Stimulated activated naive CD4-positive, alpha-beta T cell (primary cell): ENCODE results near the gene TNNI2.
"Not testable (repeated sequence)": the region's sequence is repeated elsewhere in the genome, so short reads cannot be mapped to it uniquely, and the experiment has no call there.

Experiments used
- DNase-seq, 6 experiments: peaks; one replicate each; lab custom pipeline; 2025; lab: John Stamatoyannopoulos, UW

Gene TNNI2

GRCh38 chr11:1838426-1839144 is at the start of gene TNNI2:
TSS of gene TNNI2 (plus strand) at chr11:1838981. CDS start at chr11:1839697, 716 bp downstream.
- no peak for DNase-seq

GRCh38 chr11:1791912-1792311 is 46.9 kb upstream of the TNNI2 start:
- DNase-seq, result no peak

DNA sequence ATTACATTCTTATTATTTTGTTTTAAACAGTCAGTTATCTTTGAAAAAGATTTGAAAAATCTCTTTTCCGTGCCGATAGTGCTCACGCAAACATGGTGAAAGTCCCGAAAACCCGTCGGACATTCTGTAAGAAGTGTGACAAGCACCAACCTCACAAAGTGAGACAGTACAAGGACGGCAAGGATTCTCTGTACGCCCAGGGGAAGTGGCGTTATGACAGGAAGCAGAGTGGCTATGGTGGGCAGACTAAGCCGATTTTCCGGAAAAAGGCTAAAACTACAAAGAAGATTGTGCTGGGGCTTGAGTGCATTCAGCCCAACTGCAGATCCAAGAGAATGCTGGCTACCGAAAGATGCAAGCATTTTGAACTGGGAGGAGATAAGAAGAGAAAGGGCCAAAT is 46.3 kb upstream of the TNNI2 start:
- no peak for DNase-seq

- no peak for DNase-seq
Measured at GRCh38 chr11:1793081-1793480, 45.7 kb upstream of the TNNI2 start.

DNA sequence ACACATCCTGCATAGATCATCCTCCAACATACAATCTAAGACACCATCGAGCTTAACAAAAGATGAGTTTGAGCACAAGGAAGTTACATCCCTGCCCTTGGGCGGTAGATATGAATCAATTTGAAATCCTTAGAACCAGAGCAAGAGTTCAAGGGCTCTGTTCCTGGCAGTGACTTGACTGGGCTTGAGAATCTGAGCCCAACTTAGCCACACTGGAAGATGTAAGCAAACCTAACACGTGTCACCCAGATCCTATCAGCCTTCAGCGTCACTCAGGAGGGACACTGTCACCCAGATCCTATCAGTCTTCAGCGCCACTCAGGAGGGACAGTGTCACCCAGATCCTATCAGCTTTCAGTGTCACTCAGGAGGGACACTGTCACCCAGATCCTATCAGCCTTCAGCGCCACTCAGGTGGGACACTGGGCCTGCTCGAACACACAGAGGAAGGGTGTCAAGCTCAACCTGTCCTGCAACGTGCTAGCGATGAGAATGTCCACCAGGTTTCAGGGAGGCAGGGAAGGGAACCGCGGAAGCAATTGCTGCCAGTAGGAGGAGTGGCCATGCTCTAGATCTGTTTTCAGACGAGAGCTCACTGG is 42.3 kb upstream of the TNNI2 start:
- no peak for DNase-seq

DNA sequence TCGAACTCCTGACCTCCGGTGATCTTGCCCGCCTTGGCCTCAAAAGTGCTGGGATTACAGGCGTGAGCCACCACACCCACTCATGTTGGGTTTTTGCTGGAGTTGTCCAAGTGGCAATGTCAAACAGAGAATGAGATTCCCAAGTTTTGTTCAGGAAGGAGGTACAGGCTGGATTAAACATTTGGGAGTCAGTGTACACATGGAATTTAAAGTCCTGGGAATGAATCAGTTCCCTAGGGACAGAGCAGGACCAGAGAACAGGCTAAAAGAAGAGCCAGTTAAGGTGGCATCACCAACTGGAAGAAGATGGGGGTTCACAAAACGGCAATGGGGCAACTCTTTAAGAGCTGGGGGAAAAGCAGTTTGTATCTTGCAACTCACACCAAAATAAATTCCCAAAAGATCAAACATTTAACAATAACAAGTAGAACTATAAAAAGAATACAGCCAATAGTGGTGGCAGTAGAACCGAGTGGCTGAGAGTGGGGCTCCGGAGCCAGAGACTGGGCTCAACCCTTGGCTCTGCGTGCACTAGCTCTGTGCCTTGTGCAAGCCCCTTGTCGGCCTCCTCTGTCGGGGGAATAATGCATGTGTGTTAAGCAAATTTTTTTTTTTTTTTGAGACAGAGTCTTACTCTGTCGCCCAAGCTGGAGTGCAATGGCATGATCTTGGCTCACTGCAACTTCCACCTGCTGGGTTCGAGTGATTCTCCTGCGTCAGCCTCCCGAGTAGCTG is 41.2 kb upstream of the TNNI2 start:
- DNase-seq, result no peak

DNA sequence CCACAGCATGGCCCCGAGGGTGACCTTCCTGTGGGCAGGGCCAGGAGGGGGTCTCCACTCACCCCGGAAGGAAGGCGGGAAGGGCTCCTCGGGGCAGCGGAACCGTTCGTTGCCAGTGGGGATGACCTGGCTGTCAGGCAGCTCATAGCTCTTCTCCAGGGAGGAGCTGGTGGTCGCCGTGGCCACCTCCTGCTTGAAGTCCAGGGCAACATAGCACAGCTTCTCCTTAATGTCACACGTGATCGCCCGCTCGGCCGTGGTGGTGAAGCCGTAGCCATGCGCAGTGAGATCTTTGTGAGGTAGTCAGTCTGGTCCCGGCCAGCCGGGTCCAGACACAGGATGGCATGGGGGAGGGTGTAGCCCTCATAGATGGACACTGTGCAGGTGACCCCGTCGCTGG is 35.5 kb upstream of the TNNI2 start:
- no peak for DNase-seq

DNA sequence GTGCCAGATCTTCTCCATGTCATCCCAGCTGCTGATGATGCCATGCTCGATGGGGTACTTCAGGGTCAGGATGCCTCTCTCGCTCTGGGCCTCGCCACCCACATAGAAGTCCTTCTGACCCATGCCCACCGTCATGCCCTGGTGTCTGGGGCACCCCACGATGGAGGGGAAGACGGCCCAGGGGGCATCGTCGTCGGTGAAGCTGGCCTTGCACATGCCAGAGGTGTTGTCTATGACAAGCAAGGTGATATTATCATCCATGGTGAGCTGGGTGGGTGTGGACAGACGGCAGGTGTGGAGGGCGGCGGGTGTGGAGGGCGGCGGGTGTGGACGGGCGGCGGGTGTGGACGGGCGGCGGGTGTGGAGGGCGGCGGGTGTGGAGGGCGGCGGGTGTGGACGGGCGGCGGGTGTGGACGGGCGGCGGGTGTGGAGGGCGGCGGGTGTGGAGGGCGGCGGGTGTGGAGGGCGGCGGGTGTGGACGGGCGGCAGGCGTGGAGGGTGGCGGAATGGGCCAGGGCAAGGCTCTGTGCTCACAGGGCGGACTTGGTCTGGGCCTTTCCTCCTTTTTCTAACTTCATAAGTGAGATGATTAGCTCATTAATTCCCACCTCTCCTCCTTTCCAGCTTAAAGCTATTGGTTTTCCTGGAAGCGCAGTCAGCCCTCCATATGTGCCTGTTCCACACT is 34.8 kb upstream of the TNNI2 start:
- DNase-seq, result not testable (repeated sequence)

DNA sequence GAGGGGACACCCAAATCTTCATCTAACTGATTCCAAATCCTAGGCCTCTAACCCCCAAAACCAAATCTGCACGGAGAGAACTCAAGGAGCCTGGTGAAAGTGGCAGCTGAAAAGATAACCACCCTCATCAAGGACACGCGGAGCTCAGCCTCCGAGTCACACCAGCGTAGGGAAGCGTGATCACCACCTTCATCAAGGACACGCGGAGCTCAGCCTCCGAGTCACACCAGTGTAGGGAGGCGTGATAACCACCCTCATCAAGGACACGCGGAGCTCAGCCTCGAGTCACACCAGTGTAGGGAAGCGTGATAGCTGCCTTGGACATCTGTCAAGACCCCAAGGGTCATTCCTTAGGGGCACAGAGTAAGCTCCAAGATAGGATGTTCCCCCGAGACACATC is 33.3 kb upstream of the TNNI2 start:
- DNase-seq, result no peak

DNA sequence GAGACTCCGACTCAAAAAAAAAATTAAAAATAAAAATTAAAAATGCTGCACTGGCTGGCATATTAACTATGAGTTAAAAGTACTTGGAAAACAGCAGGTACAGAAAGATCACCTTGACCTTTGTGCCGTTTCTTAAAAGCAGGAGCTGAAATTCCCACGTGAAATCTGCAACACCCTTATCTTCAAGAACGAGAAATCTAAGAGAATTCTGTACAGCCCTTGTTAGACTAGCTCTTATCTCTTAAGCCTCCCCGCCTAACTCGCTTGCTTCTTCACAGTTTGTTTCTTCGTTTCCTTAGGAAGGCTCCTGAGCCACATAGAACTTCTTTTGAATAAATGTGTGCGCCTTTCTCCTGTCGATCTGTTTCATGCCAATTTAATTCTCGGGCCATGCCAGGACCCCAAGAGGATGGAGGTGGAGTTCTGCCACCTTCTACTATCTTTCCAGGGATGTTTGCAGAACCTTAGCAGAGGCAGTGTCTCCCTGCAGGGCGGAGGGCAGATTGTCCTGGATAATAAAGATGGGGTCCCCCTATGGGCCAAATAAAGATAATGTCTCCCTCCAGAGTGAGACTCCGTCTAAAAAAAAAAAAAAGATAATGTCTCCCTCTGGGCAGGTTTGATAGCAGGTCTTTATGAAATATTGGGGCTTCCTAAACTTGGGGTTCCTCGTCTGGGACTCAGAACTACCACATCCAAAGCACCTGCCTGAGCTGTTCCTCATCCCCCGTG is 31.4 kb upstream of the TNNI2 start:
- DNase-seq, result no peak

GRCh38 chr11:1810761-1811160 is 28.0 kb upstream of the TNNI2 start:
- DNase-seq, result no peak

DNA sequence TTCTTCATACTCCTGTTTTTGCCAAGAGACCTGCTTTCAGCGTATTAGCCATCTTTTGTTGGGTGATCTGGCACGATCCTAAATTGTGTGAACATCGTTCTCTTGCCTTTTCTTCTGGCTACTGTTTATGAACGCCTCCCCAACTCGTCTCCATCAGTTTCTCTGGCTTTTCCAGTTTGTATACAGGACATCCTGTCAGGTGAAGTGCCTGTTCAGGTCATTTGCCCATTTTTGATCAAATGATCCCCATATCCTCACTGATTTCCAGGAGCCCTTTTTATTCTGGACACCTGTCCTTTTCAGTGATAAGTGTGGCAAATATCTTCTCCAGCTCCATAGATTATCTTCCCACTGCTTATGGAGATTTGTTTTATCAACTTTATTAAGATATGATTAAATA is 26.5 kb upstream of the TNNI2 start:
- DNase-seq, result no peak

DNA sequence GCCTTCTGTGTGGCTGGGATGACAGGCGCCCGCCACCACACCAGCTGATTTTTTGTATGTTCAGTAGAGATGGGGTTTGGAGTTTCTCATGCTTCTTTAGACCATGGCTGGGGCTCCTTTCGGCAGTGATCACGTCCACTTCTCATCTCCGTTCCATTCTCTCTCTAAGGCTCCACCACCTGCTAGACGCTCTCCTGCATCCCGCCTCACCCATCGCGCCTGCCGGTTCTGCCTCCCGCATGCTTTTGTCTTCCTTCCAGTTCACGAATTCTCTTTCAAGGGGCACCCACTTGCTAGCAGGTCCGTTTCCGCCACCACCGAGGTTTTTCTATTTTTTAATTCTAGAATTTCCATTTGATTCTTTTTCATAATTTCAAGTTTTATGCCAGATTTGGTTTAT is 26.0 kb upstream of the TNNI2 start:
- DNase-seq, result no peak

DNA sequence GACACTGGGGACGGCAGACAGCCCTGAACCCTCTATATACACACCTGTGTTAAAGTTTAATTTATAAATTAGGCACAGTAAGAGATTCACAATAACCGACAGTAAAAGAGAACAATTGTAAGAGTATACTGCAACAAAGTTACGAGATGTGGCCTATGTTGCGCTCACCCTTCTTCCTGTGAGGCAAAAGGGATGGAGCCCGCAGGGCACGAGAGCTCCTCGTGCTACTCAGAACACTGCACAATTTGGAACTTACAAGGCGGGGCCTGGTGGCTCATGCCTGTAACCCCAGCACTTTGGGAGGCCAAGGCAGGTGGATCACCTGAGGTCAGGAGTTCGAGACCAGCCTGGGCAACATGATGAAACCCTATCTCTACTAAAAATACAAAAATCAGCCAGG is 25.4 kb upstream of the TNNI2 start:
- DNase-seq, result not testable (repeated sequence)

DNA sequence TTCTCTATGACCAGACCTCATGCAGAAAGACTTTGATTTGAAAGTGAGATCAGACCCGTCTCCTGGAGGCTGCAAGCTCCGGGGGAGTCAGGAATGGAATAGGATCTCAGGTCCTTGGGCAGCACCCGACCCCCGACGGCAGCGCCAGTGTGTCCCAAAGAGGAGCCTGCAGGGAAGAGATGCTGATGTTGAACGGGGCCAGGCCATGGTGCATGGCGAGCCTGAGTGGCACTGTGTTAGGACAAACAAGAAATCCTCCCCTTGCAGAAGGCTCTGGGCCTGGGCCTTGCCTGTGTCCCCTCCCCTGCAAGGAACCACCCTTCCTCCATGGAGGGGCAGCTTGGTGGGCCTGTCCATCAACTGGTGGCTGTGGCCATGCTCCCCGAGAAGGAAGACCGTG is 24.1 kb upstream of the TNNI2 start:
- DNase-seq, result no peak

DNA sequence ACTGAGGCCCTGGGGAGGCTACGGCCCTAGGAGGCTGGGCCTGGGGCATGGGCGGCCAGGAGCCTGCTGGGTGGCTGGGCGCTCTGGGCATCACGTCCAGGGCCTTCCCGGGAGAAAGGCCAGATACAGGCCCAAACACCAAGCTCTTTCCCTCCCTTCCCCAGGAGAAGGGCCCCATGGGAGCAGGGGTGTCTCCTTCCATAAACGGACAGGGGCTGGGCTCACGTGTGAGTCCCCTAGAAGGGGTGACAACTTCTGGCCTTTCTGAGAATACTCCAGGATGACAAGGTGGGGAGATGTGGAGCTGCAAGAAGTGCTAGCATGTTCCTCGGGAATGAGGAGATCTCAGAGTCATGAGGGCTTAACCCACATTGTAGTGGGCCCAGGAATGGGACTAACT is 23.5 kb upstream of the TNNI2 start:
- DNase-seq, result no peak

DNA sequence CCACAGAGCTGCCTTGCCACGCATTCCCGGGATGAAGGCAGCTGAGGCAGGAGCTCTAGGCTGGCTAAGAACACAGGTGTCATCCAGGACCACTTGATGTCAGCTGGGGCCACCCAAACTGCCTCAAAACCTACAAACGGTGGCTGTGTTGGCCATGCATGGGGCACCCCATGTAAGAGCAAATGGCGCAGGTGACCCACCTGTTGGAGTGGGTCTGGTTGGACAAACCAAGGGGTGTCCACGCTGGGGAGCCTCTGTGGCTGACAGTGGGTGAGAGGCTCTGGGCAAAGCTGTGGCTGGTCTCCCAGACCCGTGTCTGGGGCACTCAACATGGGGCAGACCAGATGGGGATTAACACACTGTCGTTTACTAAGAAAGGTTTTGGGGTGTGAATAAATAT is 23.0 kb upstream of the TNNI2 start:
- no peak for DNase-seq

DNA sequence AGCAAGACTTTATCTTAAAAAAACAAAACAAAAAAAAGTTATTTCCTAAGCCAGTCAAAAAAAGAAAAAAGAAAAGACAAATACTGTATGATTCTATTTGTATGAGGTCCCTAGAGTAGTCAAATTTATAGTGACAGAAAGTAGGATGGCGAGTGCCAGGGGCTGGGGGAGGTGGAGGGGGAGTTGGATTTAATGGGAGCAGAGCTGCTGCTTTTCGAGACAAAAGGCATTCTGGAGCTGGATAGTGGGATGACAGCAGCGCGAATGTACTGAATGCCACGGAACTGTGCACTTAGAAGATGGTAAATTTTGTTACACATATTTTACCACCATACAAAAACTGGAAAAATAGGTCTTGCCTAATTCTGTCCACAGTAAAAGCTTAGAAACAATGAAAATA is 21.8 kb upstream of the TNNI2 start:
- DNase-seq, result no peak

DNA sequence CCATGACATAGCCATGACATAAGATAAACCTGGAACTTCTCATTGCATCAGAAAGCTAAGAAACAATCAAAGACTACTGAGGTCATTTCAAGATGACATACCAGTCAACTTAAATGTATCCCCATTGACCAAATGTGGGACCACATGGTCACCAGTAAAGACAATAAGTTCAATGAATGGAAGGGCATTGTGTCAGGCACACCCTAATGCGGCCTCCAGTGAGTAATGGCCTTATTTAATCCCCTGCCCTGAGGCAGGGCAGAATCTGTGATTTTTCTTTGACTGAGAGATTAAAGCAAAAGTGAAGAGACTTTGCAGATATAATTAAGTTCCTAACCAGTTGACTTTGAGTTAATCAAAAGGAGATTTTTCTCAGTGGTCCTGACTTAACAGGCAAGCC is 21.3 kb upstream of the TNNI2 start:
- no peak for DNase-seq

GRCh38 chr11:1819074-1819473 is 19.7 kb upstream of the TNNI2 start:
- DNase-seq, result no peak

DNA sequence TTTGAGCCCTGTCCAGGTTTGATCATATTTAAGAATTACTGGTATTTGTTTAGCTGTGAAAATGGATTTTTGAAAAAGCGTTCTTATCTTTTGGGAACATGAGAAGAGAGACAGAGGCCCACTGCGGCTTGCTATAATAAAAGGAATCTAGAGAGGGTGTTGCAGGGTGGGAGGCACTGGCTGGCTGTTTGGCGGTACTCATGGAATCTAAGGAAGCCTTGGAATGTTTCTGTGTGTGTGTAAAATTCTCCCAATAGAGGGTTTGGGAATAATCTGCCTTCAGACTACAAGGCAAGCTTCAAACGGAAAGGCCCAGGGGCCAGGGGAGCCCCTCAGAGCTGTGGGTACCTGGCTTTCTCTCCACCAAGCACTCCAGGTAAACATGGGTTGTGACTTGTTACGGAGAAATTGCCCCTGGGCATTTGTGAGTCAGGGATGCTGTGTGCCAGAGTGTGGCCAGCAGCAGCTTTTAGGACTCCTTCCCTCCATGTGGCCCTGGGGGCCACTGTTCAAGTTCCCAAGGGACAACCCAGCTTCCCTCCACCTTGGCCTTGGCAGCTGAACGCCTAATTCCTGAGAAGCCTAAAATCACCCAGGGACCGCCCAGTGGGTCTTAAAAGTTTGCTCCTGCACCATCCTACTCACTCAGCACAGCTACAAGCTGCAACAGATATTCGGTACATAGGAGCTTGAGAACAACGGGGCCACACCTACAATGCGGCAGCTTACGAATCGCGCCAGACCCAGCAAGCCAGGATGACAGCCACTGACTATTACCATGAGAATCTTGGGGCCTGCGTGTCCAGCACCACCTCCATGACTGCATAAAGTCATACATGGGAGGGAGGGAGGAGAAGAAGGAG is 18.1 kb upstream of the TNNI2 start:
- DNase-seq, result no peak
